ENCODE data around the gene HSPA8. TPM values are rescaled to one million over a fixed set of nuclear protein-coding genes. Genes with fewer than 3 reads are reported as not detected.
"Not testable (repeated sequence)": the region's sequence is repeated elsewhere in the genome, so short reads cannot be mapped to it uniquely, and the experiment has no call there.

The HSPA8 gene
- total RNA-seq, 1 donor from 2014 or later: 1,453 TPM

DNA sequence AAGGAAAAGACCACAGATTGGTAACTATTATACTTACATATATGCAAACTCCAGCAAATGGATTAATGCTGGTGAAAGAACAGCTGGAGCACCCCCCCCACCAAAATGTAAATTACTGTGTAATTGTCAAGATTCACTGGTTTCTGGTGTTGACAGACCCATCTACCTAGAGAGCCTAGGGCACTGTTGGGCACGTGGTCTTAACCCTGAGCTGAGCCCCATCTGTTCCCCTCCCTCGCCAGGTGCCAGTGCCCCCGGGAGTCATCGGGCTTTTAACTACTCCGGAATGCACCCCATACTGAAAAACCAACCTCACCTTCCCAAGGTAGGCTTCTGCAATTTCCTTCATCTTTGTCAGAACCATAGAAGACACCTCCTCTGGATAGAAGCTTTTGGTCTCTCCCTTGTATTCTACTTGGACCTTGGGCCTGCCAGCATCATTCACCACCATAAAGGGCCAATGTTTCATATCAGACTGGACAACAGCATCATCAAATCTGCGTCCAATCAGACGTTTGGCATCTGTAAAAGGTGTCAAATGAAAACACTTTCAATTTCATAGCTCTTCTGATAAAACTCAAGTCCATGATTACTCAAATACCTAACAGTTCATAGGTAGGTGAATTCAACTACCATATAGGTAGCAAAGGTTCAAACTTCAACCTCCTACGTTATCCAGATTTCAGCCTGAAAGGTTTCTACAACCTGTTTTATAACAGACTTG lies 1.5 kb downstream of the HSPA8 start:
- Histone ChIP-seq H3F3A (ENCODE audit: low read depth) (peaks cover 69% of the 10 kb centered on the region), H3K9me3 (ENCODE audit: low read depth) (no peaks in the 10 kb centered on the region), H4K20me1 (ENCODE audit: low read depth) (peaks cover 61% of the 10 kb centered on the region), H3K27ac (peak overlapping the region; percentile 26), H3K79me2 (ENCODE audit: low read depth) (peaks cover 82% of the 10 kb centered on the region), H3K4me1 (peaks cover 33% of the 10 kb centered on the region), H3K4me2 (peak overlapping the region; percentile 91), H3K9ac (peak overlapping the region; percentile 38), H3K4me3 (peak overlapping the region; percentile 96), H3K27me3 (no peaks in the 10 kb centered on the region), H3K36me3 (peaks cover 5% of the 10 kb centered on the region), H2AFZ (replicated peaks) (no peak overlapping the region)
- TF ChIP-seq EZH2 (IDR thresholded peaks at IDR 0.05) (no peak), EZH2phosphoT487 (IDR thresholded peaks at IDR 0.05) (no peak)
- TF ChIP-seq, protein P1, sequence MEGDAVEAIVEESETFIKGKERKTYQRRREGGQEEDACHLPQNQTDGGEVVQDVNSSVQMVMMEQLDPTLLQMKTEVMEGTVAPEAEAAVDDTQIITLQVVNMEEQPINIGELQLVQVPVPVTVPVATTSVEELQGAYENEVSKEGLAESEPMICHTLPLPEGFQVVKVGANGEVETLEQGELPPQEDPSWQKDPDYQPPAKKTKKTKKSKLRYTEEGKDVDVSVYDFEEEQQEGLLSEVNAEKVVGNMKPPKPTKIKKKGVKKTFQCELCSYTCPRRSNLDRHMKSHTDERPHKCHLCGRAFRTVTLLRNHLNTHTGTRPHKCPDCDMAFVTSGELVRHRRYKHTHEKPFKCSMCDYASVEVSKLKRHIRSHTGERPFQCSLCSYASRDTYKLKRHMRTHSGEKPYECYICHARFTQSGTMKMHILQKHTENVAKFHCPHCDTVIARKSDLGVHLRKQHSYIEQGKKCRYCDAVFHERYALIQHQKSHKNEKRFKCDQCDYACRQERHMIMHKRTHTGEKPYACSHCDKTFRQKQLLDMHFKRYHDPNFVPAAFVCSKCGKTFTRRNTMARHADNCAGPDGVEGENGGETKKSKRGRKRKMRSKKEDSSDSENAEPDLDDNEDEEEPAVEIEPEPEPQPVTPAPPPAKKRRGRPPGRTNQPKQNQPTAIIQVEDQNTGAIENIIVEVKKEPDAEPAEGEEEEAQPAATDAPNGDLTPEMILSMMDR (IDR thresholded peaks at IDR 0.05): no peak
- DNase-seq (ENCODE audit: low spot score): no peak
- Mint-ChIP-seq H3K4me1 (peaks cover 59% of the 10 kb centered on the region), H3K4me3 (peak overlapping the region; percentile 93), H3K9me3 (no peaks in the 10 kb centered on the region), H3K36me3 (peaks cover 45% of the 10 kb centered on the region), H3K27ac (no peak overlapping the region), H3K27me3 (ENCODE audit: insufficient read depth, low read depth) (peaks cover 4% of the 10 kb centered on the region)

DNA sequence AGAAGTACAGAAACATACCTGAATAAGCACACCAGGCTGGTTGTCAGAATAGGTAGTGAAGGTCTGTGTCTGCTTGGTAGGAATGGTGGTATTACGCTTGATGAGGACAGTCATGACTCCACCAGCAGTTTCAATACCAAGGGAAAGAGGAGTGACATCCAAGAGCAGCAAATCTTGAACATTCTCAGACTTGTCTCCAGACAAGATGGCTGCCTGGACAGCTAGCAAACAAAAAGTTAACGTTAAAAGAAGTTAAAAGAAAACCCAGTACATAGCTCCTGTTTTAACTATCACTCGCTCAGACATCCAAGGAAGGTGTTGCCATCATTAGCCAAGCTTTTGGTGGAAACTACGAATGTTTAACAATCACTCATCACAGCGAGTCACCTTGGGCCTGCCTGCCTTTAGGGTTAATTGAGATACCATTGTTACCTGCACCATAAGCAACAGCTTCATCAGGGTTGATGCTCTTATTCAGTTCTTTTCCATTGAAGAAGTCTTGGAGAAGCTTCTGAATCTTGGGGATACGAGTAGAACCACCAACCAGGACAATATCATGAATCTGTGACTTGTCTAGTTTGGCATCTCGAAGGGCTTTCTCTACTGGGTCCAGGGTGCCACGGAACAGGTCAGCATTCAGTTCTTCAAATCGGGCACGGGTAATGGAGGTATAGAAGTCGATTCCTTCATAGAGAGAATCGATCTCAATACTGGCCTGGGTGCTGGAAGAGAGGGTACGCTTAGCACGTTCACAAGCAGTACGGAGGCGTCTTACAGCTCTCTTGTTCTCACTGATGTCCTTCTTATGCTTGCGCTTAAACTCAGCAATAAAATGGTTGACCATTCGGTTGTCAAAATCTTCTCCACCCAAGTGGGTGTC lies 2.7 kb downstream of the HSPA8 start:
- Mint-ChIP-seq H3K36me3 (peaks cover 46% of the 10 kb centered on the region), H3K4me1 (peaks cover 56% of the 10 kb centered on the region), H3K4me3 (peak overlapping the region; percentile 93)
- peak overlapping the region; percentile 96 for H3K4me3 ChIP-seq
- not testable (repeated sequence) for H3K27ac Mint-ChIP-seq; H3K27me3 ChIP-seq; DNase-seq (ENCODE audit: low spot score); H2AFZ ChIP-seq (replicated peaks); H3K27me3 Mint-ChIP-seq (ENCODE audit: insufficient read depth, low read depth); H3K9me3 Mint-ChIP-seq; H3K9ac ChIP-seq; H3K36me3 ChIP-seq; H3K9me3 ChIP-seq (ENCODE audit: low read depth)
- peak overlapping the region; percentile 30 for H3K27ac ChIP-seq
- peaks cover 73% of the 10 kb centered on the region for H4K20me1 ChIP-seq (ENCODE audit: low read depth)
- H3K4me1 ChIP-seq: peaks cover 33% of the 10 kb centered on the region
- H3K79me2 ChIP-seq (ENCODE audit: low read depth): peaks cover 71% of the 10 kb centered on the region
- H3K4me2 ChIP-seq: peak overlapping the region; percentile 91
- H3F3A ChIP-seq (ENCODE audit: low read depth): peaks cover 81% of the 10 kb centered on the region

DNA sequence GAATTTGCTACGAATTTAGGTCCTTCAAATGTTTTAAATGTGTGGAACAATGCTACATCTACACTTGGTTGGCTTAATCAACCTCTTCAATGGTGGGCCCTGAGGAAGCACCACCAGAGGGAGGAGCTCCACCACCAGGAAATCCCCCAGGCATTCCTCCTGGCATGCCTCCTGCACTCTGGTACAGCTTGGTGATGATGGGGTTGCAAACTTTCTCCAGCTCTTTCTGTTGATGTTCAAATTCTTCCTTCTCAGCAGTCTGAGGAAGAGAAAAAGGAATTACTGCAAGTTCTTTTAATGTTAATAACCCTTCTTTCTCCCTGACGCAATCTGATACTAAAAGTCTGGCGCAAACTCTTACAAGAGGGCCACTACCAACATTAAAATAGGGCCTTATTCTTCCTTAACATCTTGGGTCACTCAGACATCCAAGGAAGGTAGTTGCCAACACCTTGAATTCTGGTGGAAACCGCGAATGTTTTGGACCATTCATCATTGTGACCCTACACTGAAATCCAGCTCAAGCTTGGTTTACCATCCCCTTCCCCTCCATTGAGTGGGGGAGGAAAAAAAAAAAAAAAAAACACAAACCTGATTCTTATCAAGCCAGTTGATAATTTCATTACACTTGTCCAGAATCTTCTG lies 4.2 kb downstream of the HSPA8 start:
- no peaks in the 10 kb centered on the region for H3K27me3 ChIP-seq
- Mint-ChIP-seq H3K9me3 (no peaks in the 10 kb centered on the region), H3K27me3 (ENCODE audit: insufficient read depth, low read depth) (peaks cover 6% of the 10 kb centered on the region), H3K27ac (no peak overlapping the region), H3K4me1 (peaks cover 47% of the 10 kb centered on the region), H3K36me3 (peaks cover 44% of the 10 kb centered on the region), H3K4me3 (no peak overlapping the region)
- H3K4me3 ChIP-seq: no peak overlapping the region
- no peak overlapping the region for H3K4me2 ChIP-seq
- no peak overlapping the region for H2AFZ ChIP-seq (replicated peaks)
- H3K4me1 ChIP-seq: peaks cover 25% of the 10 kb centered on the region
- no peak for DNase-seq (ENCODE audit: low spot score)
- H4K20me1 ChIP-seq (ENCODE audit: low read depth): peaks cover 73% of the 10 kb centered on the region
- H3K27ac ChIP-seq: no peak overlapping the region
- peaks cover 5% of the 10 kb centered on the region for H3K36me3 ChIP-seq
- TF ChIP-seq EZH2phosphoT487 (IDR thresholded peaks at IDR 0.05): no peak
- TF ChIP-seq, protein P1 (IDR thresholded peaks at IDR 0.05): peak; percentile 10
- H3K79me2 ChIP-seq (ENCODE audit: low read depth): peaks cover 56% of the 10 kb centered on the region
- no peak overlapping the region for H3K9ac ChIP-seq
- no peaks in the 10 kb centered on the region for H3K9me3 ChIP-seq (ENCODE audit: low read depth)
- peaks cover 84% of the 10 kb centered on the region for H3F3A ChIP-seq (ENCODE audit: low read depth)
